OCI-LY3 (cell line): ENCODE results near the gene AFDN.

Experiments
- H2AFZ ChIP-seq: fragments of 200-600, 300-600 bp; shearing (Covaris generic); 2 replicates; pipeline ENCODE4 v1.6.0; 2014; ENCODE audit warnings: antibody characterized with exemption, low read depth, low read length
- H3K27ac ChIP-seq: fragments of 200-600, 300-600 bp; sonication (generic); 2 replicates; pipeline ENCODE4 v1.5.1; 2014; ENCODE audit warnings: mild to moderate bottlenecking, low read length, moderate library complexity, mixed read lengths
- H3K27me3 ChIP-seq: fragments of 200-600, 300-600 bp; sonication (generic); 2 replicates; pipeline ENCODE4 v1.6.1; 2014; ENCODE audit warnings: low read depth, low read length, mixed read lengths
- H3K36me3 ChIP-seq: fragments of 200-600, 300-600 bp; sonication (generic); replicated peaks from 2 replicates; pipeline ENCODE3; 2014; ENCODE audit warnings: low read depth, low read length, mixed read lengths
- H3K4me1 ChIP-seq: fragments of 300-600, 200-600 bp; sonication (generic); 2 replicates; pipeline ENCODE4 v1.6.1; 2014; ENCODE audit warnings: low read length, mixed read lengths
- H3K4me2 ChIP-seq: fragments of 200-600, 300-600 bp; sonication (generic); 2 replicates; pipeline ENCODE4 v1.6.1; 2014; ENCODE audit warnings: low read length, mixed read lengths
- H3K4me3 ChIP-seq: fragments of 300-600, 200-600 bp; sonication (generic); 2 replicates; pipeline ENCODE4 v1.5.1; 2014; ENCODE audit warnings: antibody characterized with exemption, mild to moderate bottlenecking, low read length, moderate library complexity
- H3K79me2 ChIP-seq: fragments of 300-600, 200-600 bp; shearing (Covaris generic); 2 replicates; pipeline ENCODE4 v1.6.1; 2014; ENCODE audit warnings: mild to moderate bottlenecking, low read length, mixed read lengths
- H3K9ac ChIP-seq: fragments of 300-600, 200-600 bp; shearing (Covaris generic); 2 replicates; pipeline ENCODE4 v1.6.0; 2014; ENCODE audit warnings: mild to moderate bottlenecking, low read length, moderate library complexity
- H3K9me3 ChIP-seq: fragments of 200-600, 300-600 bp; shearing (Covaris generic); 2 replicates; pipeline ENCODE4 v1.6.1; 2014; ENCODE audit warnings: low read length, mixed read lengths; ENCODE audit not compliant: insufficient read depth
- H4K20me1 ChIP-seq: fragments of 200-600, 300-600 bp; sonication (generic); 2 replicates; pipeline ENCODE4 v1.6.1; 2016; ENCODE audit warnings: low read length, mixed read lengths; ENCODE audit not compliant: insufficient read depth
- EZH2phosphoT487 ChIP-seq: fragments of 200-600 bp; shearing (Covaris generic); IDR thresholded peaks from 2 replicates; pipeline ENCODE4 v1.6.1; 2018; ENCODE audit warnings: antibody characterized with exemption, mixed run types, low read depth
- TF ChIP-seq, protein P1 (sequence below): fragments of 200-600, 300-600 bp; sonication (generic); IDR thresholded peaks from 2 replicates; pipeline ENCODE4 v1.5.1; 2014; ENCODE audit warnings: antibody characterized with exemption, low read length, low read depth

AFDN gene

GRCh38 chr6:167849846-167850459 lies 23.2 kb downstream of the AFDN start:
- Histone ChIP-seq H4K20me1 (peaks cover 95% of the 10 kb centered on the region), H3K9me3 (no peaks in the 10 kb centered on the region), H3K79me2 (peaks cover 100% of the 10 kb centered on the region), H3K9ac (no peak overlapping the region), H3K4me2 (peak overlapping the region; percentile 38), H3K4me3 (no peak overlapping the region), H2AFZ (no peak overlapping the region), H3K27ac (no peak overlapping the region), H3K4me1 (peaks cover 32% of the 10 kb centered on the region), H3K36me3 (no peaks in the 10 kb centered on the region), H3K27me3 (no peaks in the 10 kb centered on the region)
- TF ChIP-seq, protein P1, sequence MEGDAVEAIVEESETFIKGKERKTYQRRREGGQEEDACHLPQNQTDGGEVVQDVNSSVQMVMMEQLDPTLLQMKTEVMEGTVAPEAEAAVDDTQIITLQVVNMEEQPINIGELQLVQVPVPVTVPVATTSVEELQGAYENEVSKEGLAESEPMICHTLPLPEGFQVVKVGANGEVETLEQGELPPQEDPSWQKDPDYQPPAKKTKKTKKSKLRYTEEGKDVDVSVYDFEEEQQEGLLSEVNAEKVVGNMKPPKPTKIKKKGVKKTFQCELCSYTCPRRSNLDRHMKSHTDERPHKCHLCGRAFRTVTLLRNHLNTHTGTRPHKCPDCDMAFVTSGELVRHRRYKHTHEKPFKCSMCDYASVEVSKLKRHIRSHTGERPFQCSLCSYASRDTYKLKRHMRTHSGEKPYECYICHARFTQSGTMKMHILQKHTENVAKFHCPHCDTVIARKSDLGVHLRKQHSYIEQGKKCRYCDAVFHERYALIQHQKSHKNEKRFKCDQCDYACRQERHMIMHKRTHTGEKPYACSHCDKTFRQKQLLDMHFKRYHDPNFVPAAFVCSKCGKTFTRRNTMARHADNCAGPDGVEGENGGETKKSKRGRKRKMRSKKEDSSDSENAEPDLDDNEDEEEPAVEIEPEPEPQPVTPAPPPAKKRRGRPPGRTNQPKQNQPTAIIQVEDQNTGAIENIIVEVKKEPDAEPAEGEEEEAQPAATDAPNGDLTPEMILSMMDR, result no peak
- no peak for TF ChIP-seq EZH2phosphoT487

- Histone ChIP-seq H3K79me2 (peaks cover 100% of the 10 kb centered on the region), H3K27me3 (no peaks in the 10 kb centered on the region), H3K4me1 (peaks cover 37% of the 10 kb centered on the region), H2AFZ (no peak overlapping the region), H3K27ac (no peak overlapping the region), H3K9ac (no peak overlapping the region), H3K36me3 (no peaks in the 10 kb centered on the region), H4K20me1 (peaks cover 94% of the 10 kb centered on the region), H3K4me3 (no peak overlapping the region), H3K4me2 (no peak overlapping the region), H3K9me3 (no peaks in the 10 kb centered on the region)
- TF ChIP-seq EZH2phosphoT487, result no peak
- TF ChIP-seq, protein P1, result no peak
Observed at GRCh38 chr6:167850782-167851181, 24.1 kb downstream of the AFDN start.

DNA sequence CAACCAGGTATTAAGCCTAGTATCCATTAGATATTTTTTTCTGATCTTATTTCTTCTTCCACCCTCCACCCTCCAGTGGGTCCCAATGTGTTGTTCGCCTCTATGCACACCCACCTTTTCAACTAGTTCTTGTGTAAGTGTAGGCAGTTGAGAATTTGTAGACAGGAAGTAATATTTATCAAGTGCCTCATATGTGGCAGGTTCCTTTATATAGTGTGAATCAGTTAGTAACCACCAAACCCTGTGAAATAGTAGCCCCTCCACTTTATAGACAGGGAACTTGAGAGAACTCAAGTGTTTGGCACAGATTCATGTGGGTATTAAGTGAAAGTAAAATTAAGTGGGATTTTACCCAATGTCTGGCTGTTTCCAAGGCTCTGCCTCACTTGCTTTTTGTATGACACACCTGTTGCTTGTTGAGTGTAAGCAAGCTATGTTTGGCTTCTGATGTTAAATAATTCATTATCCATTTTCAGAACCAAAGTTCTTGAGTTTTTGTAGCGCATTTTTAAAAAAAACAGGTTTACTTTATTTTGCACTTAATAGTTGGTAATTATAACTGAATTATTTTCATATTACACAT lies 24.8 kb downstream of the AFDN start:
- Histone ChIP-seq H3K4me1 (peaks cover 44% of the 10 kb centered on the region), H3K36me3 (no peaks in the 10 kb centered on the region), H4K20me1 (peaks cover 94% of the 10 kb centered on the region), H3K9me3 (no peaks in the 10 kb centered on the region), H3K27ac (no peak overlapping the region), H3K9ac (no peak overlapping the region), H3K4me3 (no peak overlapping the region), H3K27me3 (no peaks in the 10 kb centered on the region), H2AFZ (no peak overlapping the region), H3K79me2 (peaks cover 100% of the 10 kb centered on the region), H3K4me2 (no peak overlapping the region)
- TF ChIP-seq, protein P1, result no peak
- no peak for TF ChIP-seq EZH2phosphoT487

DNA sequence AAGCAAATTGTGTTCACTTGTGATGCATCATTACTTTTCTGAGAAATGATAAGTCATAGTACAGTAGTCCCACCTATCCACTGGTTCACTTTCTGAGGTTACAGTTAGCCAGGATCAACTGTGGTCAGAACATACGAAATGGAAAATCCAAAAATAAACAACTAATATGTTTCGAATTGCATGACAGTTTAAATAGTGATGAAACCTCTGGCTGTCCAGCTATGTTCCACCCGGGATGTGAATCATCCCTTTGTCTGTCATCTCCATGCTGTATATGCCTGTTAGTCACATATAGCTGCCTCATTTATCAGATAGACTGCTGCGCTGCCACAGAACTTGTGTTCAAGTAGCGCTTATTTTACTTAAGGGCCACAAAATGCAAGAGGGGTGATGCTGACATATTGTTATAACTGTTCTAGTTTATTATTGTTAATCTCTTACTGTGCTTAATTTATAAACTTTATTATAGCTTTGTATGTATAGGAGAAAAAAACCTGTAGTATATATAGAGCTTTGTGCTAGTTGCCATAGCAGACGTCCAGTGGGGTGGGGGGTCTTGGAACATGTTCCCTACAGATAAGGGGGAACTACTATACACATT lies 29.2 kb downstream of the AFDN start:
- no peak overlapping the region for H3K4me3 ChIP-seq
- H4K20me1 ChIP-seq, result peaks cover 94% of the 10 kb centered on the region
- TF ChIP-seq EZH2phosphoT487, result no peak
- TF ChIP-seq, protein P1, result no peak
- peak overlapping the region; percentile 8; the same call in 1 of the 2 replicates for H3K4me2 ChIP-seq
- H3K4me1 ChIP-seq, result peaks cover 56% of the 10 kb centered on the region
- H3K27ac ChIP-seq, result no peak overlapping the region; the same call in 1 of the 2 replicates
- H3K27me3 ChIP-seq, result no peaks in the 10 kb centered on the region
- H3K79me2 ChIP-seq, result peaks cover 100% of the 10 kb centered on the region
- H2AFZ ChIP-seq, result no peak overlapping the region
- no peak overlapping the region for H3K9ac ChIP-seq
- no peaks in the 10 kb centered on the region for H3K9me3 ChIP-seq
- no peaks in the 10 kb centered on the region for H3K36me3 ChIP-seq
